H1 (cell line): Measurements from ENCODE around the gene HMGA1. TPM values are rescaled to one million over a fixed set of nuclear protein-coding genes. Genes with fewer than 3 reads are reported as not detected.

Experiments used
- BACH1 ChIP-seq: IDR thresholded peaks from 2 replicates; pipeline ENCODE4 v1.6.1; 2012; ENCODE audit warnings: low read length, improper control_type of control experiment
- BRCA1 ChIP-seq: IDR thresholded peaks from 2 replicates; pipeline ENCODE4 v1.6.1; 2012; ENCODE audit warnings: low read depth, low read length, improper control_type of control experiment
- CBX5 ChIP-seq: fragments of 300-800, 300-1000 bp; sonication (generic); IDR thresholded peaks from 2 replicates; pipeline ENCODE4 v1.7.1; 2016; ENCODE audit warnings: antibody characterized with exemption, low read length, low read depth
- CEBPB ChIP-seq: IDR thresholded peaks from 2 replicates; pipeline ENCODE4 v1.6.1; 2012; ENCODE audit warnings: low read depth, low read length
- CHD1 ChIP-seq: IDR thresholded peaks from 2 replicates; pipeline ENCODE4 v1.6.1; 2012; ENCODE audit warnings: low read depth, low read length, improper control_type of control experiment
- CREB1 ChIP-seq: IDR thresholded peaks from 2 replicates; pipeline ENCODE4 v1.6.1; 2012; ENCODE audit warnings: inconsistent platforms
- KDM1A ChIP-seq: fragments of 200-600, 300-600 bp; sonication (generic); IDR thresholded peaks from 2 replicates; pipeline ENCODE4 v1.7.1; 2016; ENCODE audit warnings: mild to moderate bottlenecking, low read length, borderline replicate concordance
- POLR2AphosphoS5 ChIP-seq: IDR thresholded peaks from 2 replicates; pipeline ENCODE4 v1.6.1; 2011; ENCODE audit warnings: low read depth, low read length
- RFX5 ChIP-seq: IDR thresholded peaks from 2 replicates; pipeline ENCODE4 v1.6.1; 2011; ENCODE audit warnings: low read depth, low read length, improper control_type of control experiment, borderline replicate concordance
- RXRA ChIP-seq: IDR thresholded peaks from 2 replicates; pipeline ENCODE4 v1.6.1; 2011; ENCODE audit warnings: low read depth, mild to moderate bottlenecking, low read length, moderate library complexity; ENCODE audit not compliant: insufficient read depth
- SIN3A ChIP-seq, 2 experiments: IDR thresholded peaks in 1 of 2; conservative IDR thresholded peaks in 1 of 2; 2 replicates each; pipeline ENCODE4 v1.6.1; 2011 to 2012; ENCODE audit warnings: low read length in 2 of 2, improper control_type of control experiment in 1 of 2, low read depth in 1 of 2, mild to moderate bottlenecking in 1 of 2
- SP1 ChIP-seq: IDR thresholded peaks from 2 replicates; pipeline ENCODE4 v1.6.1; 2011; ENCODE audit warnings: low read depth, low read length
- SP2 ChIP-seq: IDR thresholded peaks from 2 replicates; pipeline ENCODE4 v1.6.1; 2012; ENCODE audit warnings: mild to moderate bottlenecking, low read length, inconsistent platforms
- SP4 ChIP-seq: IDR thresholded peaks from 2 replicates; pipeline ENCODE4 v1.6.1; 2012; ENCODE audit warnings: low read length, inconsistent platforms
- TAF1 ChIP-seq: IDR thresholded peaks from 2 replicates; pipeline ENCODE4 v1.6.1; 2011; ENCODE audit warnings: mild to moderate bottlenecking, low read depth, low read length
- TBP ChIP-seq: IDR thresholded peaks from 2 replicates; pipeline ENCODE4 v1.6.1; 2011; ENCODE audit warnings: low read depth, low read length, improper control_type of control experiment
- TCF12 ChIP-seq: IDR thresholded peaks from 2 replicates; pipeline ENCODE4 v1.6.1; 2011; ENCODE audit warnings: low read depth, mild to moderate bottlenecking, low read length
- polyA plus RNA-seq, 7 experiments: library from polyadenylated mRNA; depleted of rRNA in 3 of 7; stranded (reverse) in 5 of 7; unstranded in 2 of 7; fragments of >200 nt in 5 of 7; fragments of 200-250 nt in 2 of 7; gene quantifications; 1 replicate in 5 of 7; 2 replicates in 1 of 7; 4 replicates in 1 of 7; pipeline versions ENCODE4 v1.2.1 to v1.2.3, GENCODE V29; 2011 to 2013; ENCODE audit warnings: missing spikeins in 2 of 7, mixed read lengths in 2 of 7
- total RNA-seq: library from RNA; stranded (reverse); fragmentation: NEBNext Ultra II Directional; extraction: Animal tissue kit (Norgen Biotek cat#: 25700); gene quantifications from 2 replicates; pipeline ENCODE4 v1.2.1, GENCODE V29; 2021
- TF ChIP-seq, protein P1 (sequence below): IDR thresholded peaks from 2 replicates; pipeline ENCODE4 v1.6.1; 2011; ENCODE audit warnings: low read length, improper control_type of control experiment
- TF ChIP-seq, protein P2 (sequence below): IDR thresholded peaks from 2 replicates; pipeline ENCODE4 v1.6.1; 2011; ENCODE audit warnings: low read depth, mild to moderate bottlenecking, low read length; ENCODE audit not compliant: insufficient read depth

Gene HMGA1
- total and polyA plus RNA-seq, 2 of the 8 experiments (the other 6 are each of a cell fraction or from before 2014, with no cell fraction given), result 1,557 to 2,636 TPM

DNA sequence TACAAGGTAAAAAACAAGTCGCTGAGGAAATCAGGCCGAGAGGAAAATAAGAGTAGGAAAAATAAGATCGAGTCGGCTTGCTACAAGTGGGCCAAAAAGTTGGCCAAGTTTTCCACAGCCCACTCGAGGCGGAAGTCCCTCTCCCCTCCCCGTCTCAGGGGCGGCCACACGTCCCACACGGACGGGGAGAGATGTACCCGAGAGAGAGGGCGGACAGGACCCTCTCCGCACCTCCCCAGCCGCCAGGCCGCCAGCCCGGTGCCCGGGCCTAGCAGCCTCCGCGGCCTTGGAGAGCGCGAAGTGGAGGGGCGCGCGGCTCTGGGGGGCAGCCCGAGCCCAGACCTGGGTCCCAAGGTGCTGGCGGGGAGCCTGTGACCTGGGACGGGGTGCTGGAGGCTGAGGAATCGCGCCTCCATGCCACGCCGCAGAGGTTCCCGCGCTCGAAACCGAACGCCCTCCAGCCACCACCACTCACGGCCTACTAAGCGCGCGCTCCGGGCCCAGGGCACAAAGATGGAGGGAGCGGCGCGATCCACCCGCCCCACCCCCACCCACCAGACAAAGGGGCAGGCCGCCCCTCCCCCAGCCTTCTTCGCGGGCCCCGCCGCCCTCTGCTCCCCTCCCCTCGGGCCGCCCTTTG lies 1.9 kb upstream of the HMGA1 start (continued):
- TF ChIP-seq, protein P1, sequence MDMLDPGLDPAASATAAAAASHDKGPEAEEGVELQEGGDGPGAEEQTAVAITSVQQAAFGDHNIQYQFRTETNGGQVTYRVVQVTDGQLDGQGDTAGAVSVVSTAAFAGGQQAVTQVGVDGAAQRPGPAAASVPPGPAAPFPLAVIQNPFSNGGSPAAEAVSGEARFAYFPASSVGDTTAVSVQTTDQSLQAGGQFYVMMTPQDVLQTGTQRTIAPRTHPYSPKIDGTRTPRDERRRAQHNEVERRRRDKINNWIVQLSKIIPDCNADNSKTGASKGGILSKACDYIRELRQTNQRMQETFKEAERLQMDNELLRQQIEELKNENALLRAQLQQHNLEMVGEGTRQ, result no peak
- peak; percentile 91 for TF ChIP-seq TAF1
- no peak; the same call in 1 of the 2 replicates for TF ChIP-seq TCF12
- TF ChIP-seq RFX5, result no peak
- TF ChIP-seq BRCA1, result no peak
- TF ChIP-seq CEBPB, result no peak
- TF ChIP-seq POLR2AphosphoS5, result peak; percentile 92
- no peak for TF ChIP-seq SP1
- no peak for TF ChIP-seq BACH1
- TF ChIP-seq, protein P2, sequence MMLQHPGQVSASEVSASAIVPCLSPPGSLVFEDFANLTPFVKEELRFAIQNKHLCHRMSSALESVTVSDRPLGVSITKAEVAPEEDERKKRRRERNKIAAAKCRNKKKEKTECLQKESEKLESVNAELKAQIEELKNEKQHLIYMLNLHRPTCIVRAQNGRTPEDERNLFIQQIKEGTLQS, result no peak
- TF ChIP-seq RXRA, result no peak
- TF ChIP-seq CREB1, result no peak
- TF ChIP-seq CBX5, result no peak
- TF ChIP-seq KDM1A, result no peak
- no peak; the same call in 1 of the 2 replicates for TF ChIP-seq SP4
- peak; percentile 72; the same call in 1 of the 2 replicates for TF ChIP-seq TBP
- no peak for TF ChIP-seq SP2
- TF ChIP-seq SIN3A (conservative IDR thresholded peaks at IDR 0.05 in 1 of 2, IDR thresholded peaks at IDR 0.05 in 1 of 2; ENCODE audit: low read depth in 1 of 2, low read length in 2 of 2), result no peak
- no peak for TF ChIP-seq CHD1
